HG02623 (cell line): ENCODE measurements around the gene NENF.
"Not testable (repeated sequence)": the region's sequence is repeated elsewhere in the genome, so short reads cannot be mapped to it uniquely, and the experiment has no call there.

Source experiments
- ATAC-seq: cut with Tn5 transposase; IDR thresholded peaks from one replicate; pipeline ENCODE4 v1.9.1; 2021; ENCODE audit warnings: moderate library complexity; ENCODE audit not compliant: unreplicated experiment

The NENF gene

DNA sequence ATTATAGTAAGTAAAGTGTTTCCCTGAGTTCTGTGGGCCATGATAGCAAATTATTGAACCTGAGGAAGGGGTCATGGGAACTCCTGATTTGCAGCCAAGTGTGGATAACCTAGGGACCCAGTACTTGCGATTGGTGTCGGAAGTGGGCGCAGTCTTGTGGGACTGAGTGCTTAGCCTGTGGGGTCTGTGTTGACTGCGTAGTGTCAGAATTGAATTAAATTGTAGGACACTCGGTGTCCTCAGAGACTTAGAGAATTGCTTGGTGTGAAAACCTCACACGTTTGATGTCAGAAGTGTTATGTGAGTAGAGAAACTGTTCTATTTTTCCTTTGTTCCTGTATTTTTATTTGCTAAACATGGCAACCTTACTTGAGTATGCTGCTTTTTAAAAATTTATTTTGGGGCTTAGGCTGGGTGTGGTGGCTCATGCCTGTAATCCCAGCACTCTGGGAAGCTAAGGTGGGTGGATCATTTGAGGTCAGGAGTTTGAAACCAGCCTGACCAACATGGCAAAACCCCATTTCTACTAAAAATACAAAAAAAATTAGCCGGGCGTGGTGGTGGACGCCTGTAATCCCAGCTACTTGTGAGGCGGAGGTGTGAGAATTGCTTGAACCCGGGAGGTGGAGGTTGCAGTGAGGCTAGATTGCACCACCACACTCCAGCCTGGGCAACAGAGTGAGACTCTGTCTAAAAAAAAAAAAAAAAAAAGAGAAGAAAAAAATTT lies 48.2 kb downstream of the NENF start:
- ATAC-seq: not testable (repeated sequence)

- no peak for ATAC-seq
Measured at GRCh38 chr1:212481438-212481767, 48.7 kb downstream of the NENF start.

DNA sequence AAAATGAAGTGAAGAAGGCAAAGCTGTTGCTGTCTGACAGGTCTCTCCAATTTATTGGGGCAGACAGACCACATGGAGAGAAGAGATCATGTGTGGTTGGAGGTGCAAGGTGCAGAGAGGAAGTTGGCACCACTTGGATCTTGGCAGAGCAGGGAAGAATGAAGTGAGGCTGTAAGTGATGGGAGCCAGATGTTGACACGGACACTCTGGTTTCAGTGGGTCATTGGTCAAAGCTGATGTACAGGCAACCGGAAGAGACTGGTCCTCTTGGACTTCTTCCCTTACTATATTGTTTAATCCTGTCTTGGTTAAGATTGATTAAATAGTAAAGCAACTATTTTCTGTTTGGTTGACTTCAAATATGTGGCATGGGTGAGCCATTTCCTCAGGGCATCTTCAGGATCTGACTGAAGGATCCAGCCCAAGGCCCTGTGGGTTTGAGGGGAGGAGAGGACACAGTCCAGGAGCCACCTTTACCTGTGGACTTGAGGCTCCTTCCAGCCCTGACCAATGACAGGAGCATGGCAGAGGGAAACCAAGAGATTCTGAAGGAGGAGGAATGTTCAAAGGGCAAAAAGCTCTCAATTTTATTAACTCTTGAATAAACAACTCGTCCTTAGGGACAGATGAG lies 49.4 kb downstream of the NENF start:
- no peak for ATAC-seq

GRCh38 chr1:212482637-212483441 lies 50.1 kb downstream of the NENF start:
- no peak for ATAC-seq

GRCh38 chr1:212484701-212485570 lies 52.2 kb downstream of the NENF start:
- no peak for ATAC-seq

GRCh38 chr1:212485571-212485912 lies 52.8 kb downstream of the NENF start:
- no peak for ATAC-seq

- ATAC-seq: no peak
Measured at GRCh38 chr1:212485913-212486618, 53.3 kb downstream of the NENF start.

DNA sequence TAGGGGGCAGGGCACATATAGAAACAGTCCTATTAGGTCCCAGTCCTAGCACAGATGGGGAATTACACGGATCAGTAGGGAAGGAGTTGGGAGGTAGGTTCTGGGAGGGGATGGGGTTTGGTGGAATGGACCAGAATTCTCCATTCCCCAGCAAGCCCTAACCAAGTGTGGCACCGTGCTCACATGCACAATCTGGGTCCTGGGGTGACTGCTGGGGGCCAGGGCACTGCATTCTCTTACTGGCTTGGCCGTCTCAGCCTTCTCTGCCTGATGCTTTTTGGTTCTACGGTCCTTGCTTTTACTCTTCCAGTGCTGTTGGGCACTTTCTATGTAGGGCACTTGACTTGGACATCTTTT lies 53.9 kb downstream of the NENF start:
- ATAC-seq: no peak

DNA sequence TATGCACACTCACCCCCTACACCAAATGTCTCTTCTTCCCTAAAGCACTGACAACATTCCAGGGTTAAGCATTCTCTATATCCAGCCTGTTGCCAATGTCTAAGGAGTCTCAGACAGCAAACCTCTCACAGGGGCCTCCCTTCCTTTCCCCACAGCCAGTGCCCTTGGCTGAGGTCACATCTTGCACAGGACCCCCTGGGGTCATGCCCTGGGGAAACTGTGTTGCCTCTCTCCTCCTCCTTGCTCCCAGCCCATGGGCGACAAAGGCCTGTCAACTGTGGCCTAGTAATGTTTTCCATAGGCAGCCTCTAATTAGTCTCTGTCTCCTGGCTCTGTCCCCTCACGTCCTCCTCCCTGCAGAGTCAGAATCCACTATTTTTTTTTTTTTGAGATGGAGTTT lies 54.6 kb downstream of the NENF start:
- ATAC-seq: no peak

DNA sequence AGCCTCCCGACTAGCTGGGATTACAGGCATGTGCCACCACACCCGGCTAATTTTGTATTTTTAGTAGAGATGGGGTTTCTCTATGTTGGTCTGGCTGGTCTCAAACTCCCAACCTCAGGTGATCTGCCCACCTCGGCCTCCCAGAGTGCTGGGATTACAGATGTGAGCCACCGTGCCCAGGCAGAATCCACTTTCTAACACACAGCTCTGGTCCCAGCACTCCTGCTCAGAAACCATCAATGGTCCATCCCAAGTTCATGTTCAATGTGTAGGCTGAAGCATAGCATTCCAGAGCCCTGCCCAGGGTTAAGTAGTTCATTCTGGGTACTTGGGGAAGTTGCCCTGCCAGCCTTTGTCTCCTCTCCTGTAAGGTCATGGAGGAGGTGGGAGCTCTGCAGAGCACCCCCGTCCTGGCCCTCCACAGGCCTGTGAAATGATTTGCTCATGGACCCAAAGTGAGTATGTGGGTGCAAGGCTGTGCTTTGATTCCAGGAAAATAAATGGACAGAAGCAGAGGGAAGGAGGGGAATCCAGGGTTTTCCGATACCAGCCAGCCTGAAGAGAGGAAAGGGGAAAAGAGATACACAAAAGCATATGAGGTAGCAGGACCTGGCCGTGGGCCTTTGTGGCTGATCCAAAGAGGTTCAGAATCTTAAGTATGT lies 55.2 kb downstream of the NENF start:
- no peak for ATAC-seq

DNA sequence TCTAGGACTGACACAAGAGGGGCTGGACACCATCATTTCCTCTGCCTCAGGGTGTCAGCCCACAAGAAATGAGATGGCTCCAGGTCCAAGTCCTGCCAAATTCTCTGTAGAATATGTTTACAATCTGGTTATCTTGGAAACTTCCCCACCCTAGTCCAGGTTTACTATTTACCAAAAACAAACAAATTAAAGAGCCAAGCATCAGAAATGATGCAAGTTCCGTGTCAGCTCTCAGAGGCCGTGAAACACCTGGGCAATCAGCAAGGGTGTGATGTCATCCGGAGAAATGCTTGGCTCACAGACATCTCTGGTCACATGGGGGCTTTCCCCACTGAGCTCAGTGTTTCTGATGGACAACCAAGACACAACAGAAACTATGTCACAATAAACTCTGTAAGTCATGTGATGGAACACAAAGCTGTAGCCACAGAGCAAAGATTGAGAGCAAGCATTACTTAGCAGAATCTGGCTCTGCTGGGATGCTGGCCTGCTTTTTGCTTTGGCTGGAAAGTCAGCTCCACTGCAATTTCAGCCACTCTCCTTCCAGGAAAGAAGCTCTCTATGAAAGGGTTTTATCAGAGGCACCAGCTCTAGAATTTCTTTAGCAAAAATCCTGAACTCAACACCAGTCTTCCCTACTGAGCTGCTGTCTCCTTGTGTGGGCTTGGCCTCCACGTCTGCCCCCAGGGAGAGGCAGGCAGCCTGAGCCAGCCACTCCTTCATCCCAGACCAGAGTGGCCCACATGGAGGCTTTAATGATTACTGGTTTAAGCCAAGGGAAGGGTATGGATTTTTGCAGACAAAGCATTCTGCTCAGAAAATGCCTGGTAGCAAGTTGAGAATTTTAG lies 55.9 kb downstream of the NENF start:
- peak; percentile 65 for ATAC-seq

GRCh38 chr1:212489284-212489859 lies 56.7 kb downstream of the NENF start:
- no peak for ATAC-seq

DNA sequence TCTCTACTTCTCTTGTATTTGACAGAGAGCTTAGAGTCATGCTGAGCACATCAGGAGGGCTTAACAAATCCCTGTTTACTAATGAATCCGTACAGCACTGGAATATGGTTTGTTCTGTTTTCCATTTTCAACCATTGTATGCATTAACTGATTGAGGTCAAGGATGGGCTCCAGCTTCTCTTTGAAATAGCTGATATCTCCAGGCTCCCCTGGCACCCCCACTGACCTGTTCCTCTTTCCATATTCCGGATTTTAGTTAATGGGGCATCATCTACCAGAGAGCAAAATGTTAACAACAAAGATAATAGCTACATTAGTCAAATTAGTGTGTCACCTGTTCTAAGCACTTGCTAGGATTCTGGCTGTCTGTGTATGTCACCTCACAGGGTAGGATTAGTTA lies 57.6 kb downstream of the NENF start:
- no peak for ATAC-seq

DNA sequence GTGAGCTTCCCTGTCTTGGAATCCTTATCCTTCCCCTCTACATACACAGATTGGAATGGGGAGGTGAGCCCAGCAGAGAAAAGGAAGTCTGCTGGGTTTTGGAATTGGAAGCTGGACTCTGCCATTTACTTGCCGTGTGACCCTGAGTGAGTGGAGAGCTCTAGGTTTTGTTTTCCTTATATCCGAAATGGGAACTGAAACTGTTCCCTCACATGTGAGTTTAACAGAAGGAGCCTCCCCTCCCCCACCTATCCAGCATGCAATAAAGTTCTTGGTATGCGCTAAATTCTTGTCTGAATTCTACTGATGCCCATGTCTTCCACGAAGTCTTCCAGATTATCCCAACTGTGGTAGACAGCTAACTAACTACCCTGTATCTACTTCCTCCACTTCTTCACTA lies 58.7 kb downstream of the NENF start:
- ATAC-seq: no peak
